Measurements from ENCODE around the gene LRRC3B. TPM values are rescaled to one million over a fixed set of nuclear protein-coding genes. Genes with fewer than 3 reads are reported as not detected.
"Not testable (repeated sequence)": the region's sequence is repeated elsewhere in the genome, so short reads cannot be mapped to it uniquely, and the experiment has no call there.

LRRC3B gene
- 39.9 TPM for total RNA-seq

GRCh38 chr3:26622621-26623418 lies at the start of gene LRRC3B:
Gene LRRC3B, plus strand, starts transcription at chr3:26622772. Its CDS starts 86,901 bp downstream, at chr3:26709673.
- peak; percentile 34 to 35 for DNase-seq (ENCODE audit: low spot score in 2 of 2)
- FAIRE-seq, result no peak

GRCh38 chr3:26574766-26575165 lies 47.8 kb upstream of the LRRC3B start:
- FAIRE-seq, result no peak
- DNase-seq (ENCODE audit: low spot score in 2 of 2), result no peak

- no peak for FAIRE-seq
Measured at GRCh38 chr3:26579116-26579515, 43.5 kb upstream of the LRRC3B start.

GRCh38 chr3:26587571-26587970 lies 35.0 kb upstream of the LRRC3B start:
- DNase-seq (ENCODE audit: low spot score in 2 of 2) (no peak), FAIRE-seq (no peak)

More at GRCh38 chr3:26579116-26579515, 43.5 kb upstream of the LRRC3B start:
- no peak for DNase-seq (ENCODE audit: low spot score in 2 of 2)

- FAIRE-seq (no peak), DNase-seq (ENCODE audit: low spot score in 2 of 2) (no peak)
Measured at GRCh38 chr3:26588931-26589330, 33.6 kb upstream of the LRRC3B start.

GRCh38 chr3:26589678-26590077 lies 32.9 kb upstream of the LRRC3B start:
- DNase-seq (ENCODE audit: low spot score in 2 of 2), result no peak
- no peak for FAIRE-seq

- DNase-seq (ENCODE audit: low spot score in 2 of 2) (no peak), FAIRE-seq (no peak)
Measured at GRCh38 chr3:26590919-26591484, 31.6 kb upstream of the LRRC3B start.

GRCh38 chr3:26591926-26592325 lies 30.6 kb upstream of the LRRC3B start:
- no peak for DNase-seq (ENCODE audit: low spot score in 2 of 2)
- no peak for FAIRE-seq

- no peak for DNase-seq (ENCODE audit: low spot score in 2 of 2)
- FAIRE-seq, result no peak
Measured at GRCh38 chr3:26592451-26592850, 30.1 kb upstream of the LRRC3B start.

- no peak for DNase-seq (ENCODE audit: low spot score in 2 of 2)
- no peak for FAIRE-seq
Measured at GRCh38 chr3:26596335-26596734, 26.2 kb upstream of the LRRC3B start.

GRCh38 chr3:26603311-26603710 lies 19.3 kb upstream of the LRRC3B start:
- DNase-seq (ENCODE audit: low spot score in 2 of 2); FAIRE-seq: not testable (repeated sequence)

GRCh38 chr3:26603771-26604170 lies 18.8 kb upstream of the LRRC3B start:
- not testable (repeated sequence) for FAIRE-seq

GRCh38 chr3:26614006-26614685 lies 8.4 kb upstream of the LRRC3B start:
- DNase-seq (ENCODE audit: low spot score in 2 of 2), result no peak
- no peak for FAIRE-seq

More at GRCh38 chr3:26603771-26604170, 18.8 kb upstream of the LRRC3B start:
- not testable (repeated sequence) for DNase-seq (ENCODE audit: low spot score in 2 of 2)

- DNase-seq (ENCODE audit: low spot score in 2 of 2) (no peak), FAIRE-seq (no peak)
Measured at GRCh38 chr3:26621176-26621575, 1.4 kb upstream of the LRRC3B start.

GRCh38 chr3:26621906-26622620 lies 509 bp upstream of the LRRC3B start:
- DNase-seq (ENCODE audit: low spot score in 2 of 2), result no peak
- no peak for FAIRE-seq

- FAIRE-seq, result no peak
- peak in 1 of 2 donors; percentile 26 for DNase-seq (ENCODE audit: low spot score in 2 of 2)
Measured at GRCh38 chr3:26623419-26624208, 1.0 kb downstream of the LRRC3B start.

- FAIRE-seq, result no peak
- no peak for DNase-seq (ENCODE audit: low spot score in 2 of 2)
Measured at GRCh38 chr3:26624209-26624765, 1.7 kb downstream of the LRRC3B start.

GRCh38 chr3:26625187-26625586 lies 2.6 kb downstream of the LRRC3B start:
- DNase-seq (ENCODE audit: low spot score in 2 of 2) (no peak), FAIRE-seq (no peak)

GRCh38 chr3:26627080-26627479 lies 4.5 kb downstream of the LRRC3B start:
- FAIRE-seq (no peak), DNase-seq (ENCODE audit: low spot score in 2 of 2) (no peak)

GRCh38 chr3:26628915-26629314 lies 6.3 kb downstream of the LRRC3B start:
- no peak for DNase-seq (ENCODE audit: low spot score in 2 of 2)
- FAIRE-seq, result no peak
